ENCODE results near the gene VASH2. TPM values are rescaled to one million over a fixed set of nuclear protein-coding genes. Genes with fewer than 3 reads are reported as not detected.

Gene VASH2
- total and polyA plus RNA-seq, 12 donors: 0.16 to 5.5 (median 0.29) TPM; not detected in 3

DNA sequence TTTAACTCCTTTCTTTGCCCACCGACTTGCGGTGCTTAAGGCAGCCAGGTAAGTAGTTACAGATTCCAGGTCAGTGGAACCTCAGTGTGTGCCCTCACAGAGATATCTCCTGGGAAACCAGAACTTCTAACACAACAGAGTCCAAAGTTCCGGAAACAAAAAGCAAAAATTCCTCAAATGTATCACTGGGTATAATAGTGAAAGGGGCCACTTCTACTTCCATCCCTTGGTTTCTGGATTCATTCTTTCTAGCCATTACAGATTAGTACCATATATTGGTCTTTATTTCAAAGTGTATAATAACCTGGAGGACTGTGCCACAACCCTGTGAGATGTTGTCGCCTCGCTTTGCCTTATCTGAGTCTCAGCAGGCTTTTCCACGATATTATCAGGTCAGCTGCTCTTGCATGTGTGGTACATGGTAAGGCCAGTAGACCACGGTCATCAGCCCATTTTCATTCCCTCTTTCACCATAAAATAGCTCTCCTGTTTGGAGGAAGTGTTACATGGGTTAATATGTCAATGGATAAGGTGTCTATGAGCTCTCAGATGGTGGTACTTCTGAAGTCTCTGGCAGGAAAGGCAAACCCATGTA is 14.9 kb upstream of the VASH2 start:
- H3K4me1 ChIP-seq (replicated peaks in 1 of 2): no peaks in the 10 kb centered on the region
- no peaks in the 10 kb centered on the region for H3K36me3 ChIP-seq (replicated peaks in 1 of 2)
- H3K27me3 ChIP-seq: no peaks in the 10 kb centered on the region
- TF ChIP-seq, protein P1, sequence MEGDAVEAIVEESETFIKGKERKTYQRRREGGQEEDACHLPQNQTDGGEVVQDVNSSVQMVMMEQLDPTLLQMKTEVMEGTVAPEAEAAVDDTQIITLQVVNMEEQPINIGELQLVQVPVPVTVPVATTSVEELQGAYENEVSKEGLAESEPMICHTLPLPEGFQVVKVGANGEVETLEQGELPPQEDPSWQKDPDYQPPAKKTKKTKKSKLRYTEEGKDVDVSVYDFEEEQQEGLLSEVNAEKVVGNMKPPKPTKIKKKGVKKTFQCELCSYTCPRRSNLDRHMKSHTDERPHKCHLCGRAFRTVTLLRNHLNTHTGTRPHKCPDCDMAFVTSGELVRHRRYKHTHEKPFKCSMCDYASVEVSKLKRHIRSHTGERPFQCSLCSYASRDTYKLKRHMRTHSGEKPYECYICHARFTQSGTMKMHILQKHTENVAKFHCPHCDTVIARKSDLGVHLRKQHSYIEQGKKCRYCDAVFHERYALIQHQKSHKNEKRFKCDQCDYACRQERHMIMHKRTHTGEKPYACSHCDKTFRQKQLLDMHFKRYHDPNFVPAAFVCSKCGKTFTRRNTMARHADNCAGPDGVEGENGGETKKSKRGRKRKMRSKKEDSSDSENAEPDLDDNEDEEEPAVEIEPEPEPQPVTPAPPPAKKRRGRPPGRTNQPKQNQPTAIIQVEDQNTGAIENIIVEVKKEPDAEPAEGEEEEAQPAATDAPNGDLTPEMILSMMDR (IDR thresholded peaks at IDR 0.05): no peak
- TF ChIP-seq POLR2A (IDR thresholded peaks at IDR 0.05): no peak
- H3K4me3 ChIP-seq: no peak overlapping the region
- intact Hi-C loops (cut with DNase I): no loop called here
- WGBS, 4 donors: 88 to 95% (median 92%) methylated on average over 7 of the region's 7 CpGs
- H3K9me3 ChIP-seq (replicated peaks in 1 of 3): peaks cover 0 to 6% (median 0%) of the 10 kb centered on the region in 3 donors
- H3K27ac ChIP-seq: no peak overlapping the region
- no peak for DNase-seq

DNA sequence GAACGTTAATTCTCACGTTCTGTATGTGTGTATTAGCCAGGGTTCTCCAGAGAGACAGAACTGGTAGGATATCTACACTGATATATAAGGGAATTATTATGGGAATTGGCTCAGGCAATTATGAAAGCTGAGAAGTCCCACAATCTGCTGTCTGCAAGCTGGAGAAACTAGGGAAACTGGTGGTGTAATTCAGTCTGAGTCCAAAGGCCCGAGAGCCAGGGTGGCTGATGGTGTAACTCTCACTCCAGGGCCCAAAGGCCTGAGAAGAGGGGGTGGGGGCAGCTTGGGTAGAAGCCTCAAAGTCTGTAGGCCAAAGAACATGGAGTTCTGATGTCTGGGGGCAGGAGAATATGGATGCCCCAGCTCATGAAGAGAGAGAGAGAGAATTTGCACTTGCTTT is 13.3 kb upstream of the VASH2 start:
- intact Hi-C loops (cut with DNase I): no loop called here

DNA sequence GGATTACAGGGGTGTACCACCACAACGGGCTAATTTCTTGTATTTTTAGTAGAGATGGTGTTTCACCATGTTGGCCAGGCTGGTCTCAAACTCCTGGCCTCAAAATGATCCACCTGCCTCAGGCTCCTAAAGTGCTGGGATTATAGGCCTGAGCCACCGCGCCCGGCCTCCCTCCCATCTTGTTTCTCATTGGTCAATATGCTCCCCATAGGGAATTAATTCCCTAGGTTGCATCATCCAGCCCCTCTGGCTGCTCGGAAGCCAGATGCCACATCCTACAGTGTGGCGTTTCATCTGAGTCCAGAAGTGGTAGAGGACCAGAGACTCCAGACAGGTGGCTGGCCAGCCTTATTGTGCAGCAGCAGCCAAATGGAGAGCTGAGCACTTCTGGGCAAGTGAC is 11.5 kb upstream of the VASH2 start:
- DNase-seq: no peak
- intact Hi-C loops (cut with DNase I): no loop called here
- 91 to 96% (median 93%) methylated on average over 6 of the region's 6 CpGs for WGBS, 4 donors

More for the DNA sequence above, 13.3 kb upstream of the VASH2 start:
- Histone ChIP-seq H3K27ac (no peak overlapping the region), H3K4me1 (replicated peaks in 1 of 2) (no peaks in the 10 kb centered on the region), H3K36me3 (replicated peaks in 1 of 2) (no peaks in the 10 kb centered on the region), H3K9me3 (replicated peaks in 1 of 3) (peaks cover 0 to 6% (median 0%) of the 10 kb centered on the region in 3 donors), H3K4me3 (no peak overlapping the region), H3K27me3 (no peaks in the 10 kb centered on the region)
- 89 to 98% (median 91%) methylated on average over 3 of the region's 3 CpGs for WGBS, 4 donors
- no peak for DNase-seq
- TF ChIP-seq POLR2A (IDR thresholded peaks at IDR 0.05): no peak
- TF ChIP-seq, protein P1 (IDR thresholded peaks at IDR 0.05): no peak

DNA sequence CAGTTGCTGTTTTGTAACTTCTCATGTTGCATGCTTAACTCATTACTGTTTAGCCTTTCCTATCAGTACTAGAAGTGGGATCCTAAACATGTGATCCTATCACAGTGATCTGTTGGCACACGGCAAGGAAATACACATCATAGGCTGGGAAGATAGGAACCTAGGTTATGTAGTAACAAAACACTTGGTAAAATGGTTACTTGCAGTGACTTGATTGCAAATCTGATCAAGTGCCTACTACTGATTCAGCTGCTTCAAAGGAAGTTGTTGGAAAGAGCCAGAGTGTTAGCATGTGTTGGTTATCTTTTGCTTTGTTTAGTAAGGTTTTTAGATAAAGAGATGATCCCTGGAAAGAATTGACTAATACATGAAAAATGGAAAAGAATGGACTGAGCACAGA is 8.9 kb upstream of the VASH2 start:
- WGBS, 4 donors: 83 to 96% (median 92%) methylated on average over 1 of the region's 1 CpG
- DNase-seq: no peak
- Histone ChIP-seq H3K4me1 (replicated peaks in 1 of 2) (no peaks in the 10 kb centered on the region), H3K27ac (no peak overlapping the region), H3K9me3 (replicated peaks in 1 of 3) (peaks cover 0 to 6% (median 0%) of the 10 kb centered on the region in 3 donors), H3K4me3 (no peak overlapping the region), H3K36me3 (replicated peaks in 1 of 2) (no peaks in the 10 kb centered on the region), H3K27me3 (no peaks in the 10 kb centered on the region)
- intact Hi-C loops (cut with DNase I): no loop called here
- no peak for TF ChIP-seq POLR2A (IDR thresholded peaks at IDR 0.05)
- TF ChIP-seq, protein P1 (IDR thresholded peaks at IDR 0.05): no peak

More for the DNA sequence above, 11.5 kb upstream of the VASH2 start:
- Histone ChIP-seq H3K4me3 (no peak overlapping the region), H3K4me1 (replicated peaks in 1 of 2) (no peaks in the 10 kb centered on the region), H3K9me3 (replicated peaks in 1 of 3) (peaks cover 0 to 6% (median 0%) of the 10 kb centered on the region in 3 donors), H3K36me3 (replicated peaks in 1 of 2) (no peaks in the 10 kb centered on the region), H3K27ac (no peak overlapping the region), H3K27me3 (no peaks in the 10 kb centered on the region)
- TF ChIP-seq POLR2A (IDR thresholded peaks at IDR 0.05): no peak
- TF ChIP-seq, protein P1 (IDR thresholded peaks at IDR 0.05): no peak

Measured in adrenal gland (tissue), 12 donors.